Right cardiac atrium (tissue), 5 donors: ENCODE measurements around the gene NDUFS5. TPM values are rescaled to one million over a fixed set of nuclear protein-coding genes. Genes with fewer than 3 reads are reported as not detected.
"Not testable (repeated sequence)": the region's sequence is repeated elsewhere in the genome, so short reads cannot be mapped to it uniquely, and the experiment has no call there.

Experiments
- ATAC-seq, 2 donors: fragments of 200-7000 bp; cut with Tn5 transposase; one replicate each; pipeline versions ENCODE4 v1.8.0 to v1.9.1; 2020; ENCODE audit warnings: moderate library complexity in 2 of 2, mild to moderate bottlenecking in 1 of 2
- DNase-seq, 3 donors: peaks; one replicate each; pipeline ENCODE4 v3.0.0-alpha.2; 2020
- H3K27ac ChIP-seq: one replicate; pipeline ENCODE4 v1.5.1; 2013; ENCODE audit warnings: mild to moderate bottlenecking, low read length, control low read depth, moderate library complexity
- H3K27me3 ChIP-seq: one replicate; pipeline ENCODE4 v1.6.1; 2013; ENCODE audit not compliant: control insufficient read depth, insufficient read depth
- H3K4me1 ChIP-seq: one replicate; pipeline ENCODE4 v1.6.1; 2013; ENCODE audit warnings: low read length; ENCODE audit not compliant: control insufficient read depth, insufficient read depth
- H3K4me3 ChIP-seq: one replicate; pipeline ENCODE4 v1.5.1; 2013; ENCODE audit warnings: low read length, control low read depth
- H3K9me3 ChIP-seq: one replicate; pipeline ENCODE4 v1.6.1; 2013; ENCODE audit warnings: low read length; ENCODE audit not compliant: control insufficient read depth
- WGBS: extraction: QIAGEN DNeasy Blood & Tissue Kit; methylation state at CpG from one replicate; pipeline ENCODE4 v1.1.7; 2013; 5-methylcytosine and 5-hydroxymethylcytosine counted together
- intact Hi-C, 4 donors: fragments of 100-400 bp; cut with DNase I; formaldehyde crosslinking; loops; one replicate each; pipeline versions ENCODE4 v1.11.0 to v1.14.0; 2022 to 2023
- polyA plus RNA-seq: library from polyadenylated mRNA; stranded (reverse); fragments of 200-250 nt; gene quantifications from one replicate; pipeline ENCODE4 v1.2.3, GENCODE V29; 2013
- total RNA-seq, 4 donors: library from RNA; stranded (reverse); fragmentation: NEBNext Ultra II Directional; extraction: Animal tissue kit (Norgen Biotek cat#: 25700); gene quantifications; one replicate each; pipeline ENCODE4 v1.2.1, GENCODE V29; 2021
- donor health status: healthy with polysubstance abuse.
- donor health status: DM: no; HTN: yes; CAD: no.
- donor health status: DM: no; HTN: no; CAD: no.
- donor health status: DM: no; HTN: yes; CAD: no; lungs with severe emphysema.
- donor health status: DM: yes; HTN: yes; CAD: no.

The NDUFS5 gene
- total and polyA plus RNA-seq, 5 donors = 466 to 2,285 (median 511) TPM

GRCh38 chr1:39016604-39017171 lies 9.5 kb upstream of the NDUFS5 start:
- no peak overlapping the region for H3K4me3 ChIP-seq
- WGBS = 69% methylated on average over 10 of the region's 10 CpGs
- no peak overlapping the region for H3K27ac ChIP-seq
- H3K4me1 ChIP-seq = no peaks in the 10 kb centered on the region
- DNase-seq = no peak
- intact Hi-C loops = no loop called here
- no peaks in the 10 kb centered on the region for H3K27me3 ChIP-seq
- no peaks in the 10 kb centered on the region for H3K9me3 ChIP-seq
- ATAC-seq = no peak

DNA sequence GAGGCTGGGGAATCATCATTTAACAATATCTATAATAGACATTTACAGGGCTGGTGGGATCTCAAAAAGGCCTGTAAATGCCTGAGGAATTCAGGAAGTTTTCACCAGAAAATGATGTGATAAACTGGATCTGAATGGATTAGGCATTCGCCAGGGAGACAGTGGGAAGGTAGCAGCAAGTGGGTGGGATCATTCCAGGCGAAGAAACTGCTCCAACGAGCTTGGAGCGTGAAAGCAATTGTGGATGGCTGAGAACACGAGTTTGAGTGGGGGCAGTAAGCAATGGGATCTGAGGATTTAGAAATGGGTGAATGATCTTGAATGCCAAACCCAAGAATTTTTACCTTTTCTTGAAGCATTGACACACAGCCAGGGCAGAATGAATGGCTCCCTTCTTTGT lies 8.9 kb upstream of the NDUFS5 start:
- Histone ChIP-seq H3K27me3 (no peaks in the 10 kb centered on the region), H3K4me1 (no peaks in the 10 kb centered on the region), H3K4me3 (no peak overlapping the region), H3K27ac (no peak overlapping the region), H3K9me3 (no peaks in the 10 kb centered on the region)
- intact Hi-C loops = no loop called here
- ATAC-seq = no peak
- no peak for DNase-seq
- 77% methylated on average over 5 of the region's 5 CpGs for whole genome bisulfite sequencing

GRCh38 chr1:39020494-39020893 lies 5.7 kb upstream of the NDUFS5 start:
- H3K9me3 ChIP-seq, ATAC-seq, H3K27me3 ChIP-seq, H3K4me3 ChIP-seq, intact Hi-C loops, H3K4me1 ChIP-seq, DNase-seq, H3K27ac ChIP-seq: not testable (repeated sequence)
- 92% methylated on average over 1 of the region's 1 CpG for WGBS

GRCh38 chr1:39021426-39021825 lies 4.7 kb upstream of the NDUFS5 start:
- Histone ChIP-seq H3K27ac (no peak overlapping the region), H3K4me3 (no peak overlapping the region), H3K27me3 (no peaks in the 10 kb centered on the region), H3K9me3 (no peaks in the 10 kb centered on the region), H3K4me1 (peaks cover 3% of the 10 kb centered on the region)
- ATAC-seq (no peak), DNase-seq (no peak)
- WGBS = 68% methylated on average over 1 of the region's 1 CpG
- intact Hi-C loops = no loop called here

DNA sequence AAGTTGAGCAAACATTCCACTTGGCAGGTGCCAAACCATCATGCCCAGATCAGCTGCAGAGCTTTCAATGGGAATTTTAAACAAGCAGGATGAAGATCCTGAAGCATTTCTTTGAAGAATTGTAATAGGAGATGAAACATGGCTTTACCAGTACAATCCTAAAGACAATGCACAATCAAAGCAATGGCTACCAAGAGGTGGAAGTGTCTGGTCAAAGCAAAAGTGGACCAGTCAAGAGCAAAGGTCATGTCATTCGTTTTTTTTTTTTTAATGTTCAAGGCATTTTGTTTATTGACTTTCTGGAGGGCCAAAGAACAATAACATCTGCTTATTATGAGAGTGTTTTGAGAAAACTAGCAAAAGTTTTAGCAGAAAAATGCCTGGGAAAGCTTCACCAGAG lies 3.0 kb upstream of the NDUFS5 start:
- H3K27ac ChIP-seq = no peak overlapping the region
- no peak overlapping the region for H3K4me3 ChIP-seq
- no peaks in the 10 kb centered on the region for H3K9me3 ChIP-seq
- no peaks in the 10 kb centered on the region for H3K27me3 ChIP-seq
- 55% methylated on average over 1 of the region's 1 CpG for WGBS
- DNase-seq (no peak), ATAC-seq (no peak)
- intact Hi-C loops = no loop called here
- peaks cover 3% of the 10 kb centered on the region for H3K4me1 ChIP-seq

DNA sequence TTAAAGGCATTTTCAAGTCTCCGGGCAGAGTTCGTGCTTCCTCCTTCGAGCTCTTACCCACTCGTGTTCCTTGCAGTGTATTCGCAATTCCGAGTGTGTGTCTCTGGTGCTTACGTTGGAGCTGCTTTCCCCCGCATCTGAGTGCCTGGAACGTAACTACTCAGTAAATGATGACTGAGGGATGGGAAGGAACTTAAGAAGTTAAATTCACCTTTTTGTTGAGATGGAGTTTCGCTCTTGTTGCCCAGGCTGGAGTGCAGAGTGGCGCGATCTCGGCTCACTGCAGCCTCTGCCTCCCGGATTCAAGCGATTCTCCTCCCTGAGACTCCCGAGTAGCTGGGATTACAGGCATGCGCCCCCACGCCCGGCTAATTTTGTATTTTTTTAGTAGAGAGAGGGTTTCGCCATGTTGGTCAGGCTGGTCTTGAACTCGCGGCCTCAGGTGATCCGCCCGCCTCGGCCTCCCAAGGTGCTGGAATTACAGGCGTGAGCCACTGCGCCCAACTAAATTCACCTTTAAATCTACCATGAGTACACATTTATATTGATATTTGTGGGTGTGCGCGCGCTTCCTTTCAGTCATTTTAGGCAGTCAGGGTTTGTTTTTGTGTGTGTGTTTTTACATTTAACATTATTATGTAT lies 837 bp downstream of the NDUFS5 start:
- no peak for DNase-seq
- 37% methylated on average over 30 of the region's 30 CpGs for WGBS
- H3K27ac ChIP-seq = peak overlapping the region; percentile 98
- ATAC-seq = no peak
- H3K9me3 ChIP-seq = no peaks in the 10 kb centered on the region
- H3K27me3 ChIP-seq = no peaks in the 10 kb centered on the region
- H3K4me3 ChIP-seq = peak overlapping the region; percentile 80
- intact Hi-C loops = no loop called here
- H3K4me1 ChIP-seq = peaks cover 3% of the 10 kb centered on the region

GRCh38 chr1:39034114-39034654 lies 8.0 kb downstream of the NDUFS5 start:
- intact Hi-C loops = no loop called here
- 67% methylated on average over 6 of the region's 6 CpGs for WGBS
- Histone ChIP-seq H3K9me3 (no peaks in the 10 kb centered on the region), H3K4me1 (no peaks in the 10 kb centered on the region), H3K4me3 (no peak overlapping the region), H3K27ac (no peak overlapping the region), H3K27me3 (no peaks in the 10 kb centered on the region)
- ATAC-seq = peak in 1 of 2 donors; percentile 36
- DNase-seq = no peak

DNA sequence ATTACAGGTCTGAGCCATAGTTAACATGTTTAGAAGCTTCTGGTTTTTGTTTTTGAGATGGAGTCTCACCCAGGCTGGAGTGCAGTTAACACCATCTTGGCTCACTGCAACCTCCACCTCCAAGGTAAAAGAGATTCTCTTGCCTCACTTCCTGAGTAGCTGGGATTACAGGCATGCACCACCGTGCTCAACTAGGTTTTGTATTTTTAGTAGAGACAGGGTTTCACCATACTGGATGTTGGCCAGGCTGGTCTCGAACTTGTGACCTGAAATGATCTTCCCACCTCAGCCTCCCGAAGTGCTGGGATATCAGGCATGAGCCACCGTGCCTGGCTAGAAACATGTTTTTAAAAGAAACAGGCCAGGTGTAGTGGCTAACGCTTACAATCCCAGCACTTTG lies 10.5 kb downstream of the NDUFS5 start:
- Histone ChIP-seq H3K9me3 (no peaks in the 10 kb centered on the region), H3K27me3 (no peaks in the 10 kb centered on the region), H3K4me3 (no peak overlapping the region), H3K4me1 (no peaks in the 10 kb centered on the region), H3K27ac (no peak overlapping the region)
- DNase-seq = no peak
- no peak for ATAC-seq
- WGBS = 90% methylated on average over 5 of the region's 5 CpGs
- intact Hi-C loops = no loop called here

GRCh38 chr1:39043513-39043912 lies 17.4 kb downstream of the NDUFS5 start:
- Histone ChIP-seq H3K27me3 (no peaks in the 10 kb centered on the region), H3K4me3 (no peak overlapping the region), H3K27ac (no peak overlapping the region), H3K9me3 (no peaks in the 10 kb centered on the region), H3K4me1 (peaks cover 3% of the 10 kb centered on the region)
- peak in 1 of 3 donors; percentile 16 for DNase-seq
- intact Hi-C loops = no loop called here
- 81% methylated on average over 3 of the region's 3 CpGs for WGBS
- no peak for ATAC-seq

- ATAC-seq = no peak
- intact Hi-C loops = no loop called here
- no peak overlapping the region for H3K4me3 ChIP-seq
- H3K27ac ChIP-seq = no peak overlapping the region
- H3K9me3 ChIP-seq = no peaks in the 10 kb centered on the region
- 92% methylated on average over 1 of the region's 1 CpG for WGBS
- H3K27me3 ChIP-seq = no peaks in the 10 kb centered on the region
- DNase-seq = no peak
- H3K4me1 ChIP-seq = peaks cover 3% of the 10 kb centered on the region
Measured at GRCh38 chr1:39044762-39045161, 18.6 kb downstream of the NDUFS5 start.

- H3K9me3 ChIP-seq = no peaks in the 10 kb centered on the region
- H3K27me3 ChIP-seq = no peaks in the 10 kb centered on the region
- DNase-seq (no peak), ATAC-seq (no peak)
- 84% methylated on average over 8 of the region's 8 CpGs for WGBS
- intact Hi-C loops = no loop called here
- peaks cover 3% of the 10 kb centered on the region for H3K4me1 ChIP-seq
- H3K4me3 ChIP-seq = no peak overlapping the region
- no peak overlapping the region for H3K27ac ChIP-seq
Measured at GRCh38 chr1:39045231-39045630, 19.1 kb downstream of the NDUFS5 start.
